NCI-H82 treated with DMSO at 0.1 percent for 48 hours (cell line): ENCODE results near the gene DMRT3.

ENCODE experiments used
- DNase-seq: peaks from one replicate; lab custom pipeline; 2025; ENCODE audit not compliant: unreplicated experiment; lab: John Stamatoyannopoulos, UW

Gene DMRT3

GRCh38 chr9:976258-976942, at the start of gene DMRT3:
Gene DMRT3, plus strand, starts transcription at chr9:976655. Its CDS starts 347 bp downstream, at chr9:977002.
- DNase-seq: no peak

- no peak for DNase-seq
Observed at GRCh38 chr9:926976-927375, 49.5 kb upstream of the DMRT3 start.

- DNase-seq: no peak
Observed at GRCh38 chr9:928363-929042, 48.0 kb upstream of the DMRT3 start.

GRCh38 chr9:929719-930118, 46.7 kb upstream of the DMRT3 start:
- DNase-seq: no peak

- no peak for DNase-seq
Observed at GRCh38 chr9:933356-933755, 43.1 kb upstream of the DMRT3 start.

GRCh38 chr9:935348-935965, 41.0 kb upstream of the DMRT3 start:
- no peak for DNase-seq

- no peak for DNase-seq
Observed at GRCh38 chr9:942805-943580, 33.5 kb upstream of the DMRT3 start.

- DNase-seq: no peak
Observed at GRCh38 chr9:947985-948384, 28.5 kb upstream of the DMRT3 start.

GRCh38 chr9:948497-948896, 28.0 kb upstream of the DMRT3 start:
- no peak for DNase-seq

- DNase-seq: no peak
Observed at GRCh38 chr9:950139-950538, 26.3 kb upstream of the DMRT3 start.

- no peak for DNase-seq
Observed at GRCh38 chr9:952546-952945, 23.9 kb upstream of the DMRT3 start.

- no peak for DNase-seq
Observed at GRCh38 chr9:959105-959504, 17.4 kb upstream of the DMRT3 start.

- no peak for DNase-seq
Observed at GRCh38 chr9:959914-960313, 16.5 kb upstream of the DMRT3 start.

GRCh38 chr9:962023-962422, 14.4 kb upstream of the DMRT3 start:
- DNase-seq: no peak

- DNase-seq: no peak
Observed at GRCh38 chr9:965497-965896, 11.0 kb upstream of the DMRT3 start.

- no peak for DNase-seq
Observed at GRCh38 chr9:966870-967269, 9.6 kb upstream of the DMRT3 start.

- no peak for DNase-seq
Observed at GRCh38 chr9:967436-967835, 9.0 kb upstream of the DMRT3 start.

- no peak for DNase-seq
Observed at GRCh38 chr9:967903-968641, 8.4 kb upstream of the DMRT3 start.

GRCh38 chr9:969310-970150, 6.9 kb upstream of the DMRT3 start:
- DNase-seq: peak; percentile 44
